GM23338 (cell line): ENCODE results near the gene VSIG10L2. TPM values are rescaled to one million over a fixed set of nuclear protein-coding genes. Genes with fewer than 3 reads are reported as not detected.

Experiments used
- ATAC-seq: fragments of 200-7000 bp; cut with Tn5 transposase; 3 replicates; pipeline ENCODE4 v1.9.1; 2020
- DNase-seq: peaks from one replicate; pipeline ENCODE4 v3.0.0-alpha.2; 2015; ENCODE audit warnings: low spot score
- H2AFZ ChIP-seq: fragments of 200-600 bp; sonication (generic); 2 replicates; pipeline ENCODE4 v1.8.0; 2016; ENCODE audit warnings: antibody characterized with exemption, mild to moderate bottlenecking, moderate library complexity
- H3F3A ChIP-seq: fragments of 200-600 bp; sonication (generic); replicated peaks from 2 replicates; pipeline ENCODE4 v1.8.0; 2017; ENCODE audit warnings: antibody characterized with exemption, mixed run types, low read depth
- H3K27ac ChIP-seq: fragments of 200-600 bp; sonication (generic); 2 replicates; pipeline ENCODE4 v1.6.1; 2016; ENCODE audit warnings: low read depth
- H3K27me3 ChIP-seq: fragments of 200-600 bp; sonication (generic); 2 replicates; pipeline ENCODE4 v1.8.0; 2016; ENCODE audit warnings: mild to moderate bottlenecking, mixed run types, moderate library complexity; ENCODE audit not compliant: insufficient read depth
- H3K36me3 ChIP-seq: fragments of 200-600 bp; sonication (generic); 2 replicates; pipeline ENCODE4 v1.8.0; 2016; ENCODE audit warnings: mild to moderate bottlenecking; ENCODE audit not compliant: insufficient read depth
- H3K4me1 ChIP-seq: fragments of 200-600 bp; sonication (generic); 2 replicates; pipeline ENCODE4 v1.8.0; 2016; ENCODE audit warnings: mild to moderate bottlenecking, moderate library complexity; ENCODE audit not compliant: insufficient read depth
- H3K4me2 ChIP-seq: fragments of 200-600 bp; sonication (generic); 2 replicates; pipeline ENCODE4 v1.7.1; 2017; ENCODE audit warnings: mixed run types
- H3K4me3 ChIP-seq: fragments of 200-600 bp; sonication (generic); 2 replicates; pipeline ENCODE4 v1.6.1; 2016; ENCODE audit warnings: mixed run types
- H3K79me2 ChIP-seq: fragments of 200-600 bp; sonication (generic); replicated peaks from 2 replicates; pipeline ENCODE4 v1.8.0; 2017; ENCODE audit warnings: mild to moderate bottlenecking; ENCODE audit not compliant: insufficient read depth
- H3K9me2 ChIP-seq: fragments of 200-600 bp; sonication (generic); 2 replicates; pipeline ENCODE4 v1.8.0; 2017; ENCODE audit not compliant: insufficient read depth
- H4K20me1 ChIP-seq: fragments of 200-600 bp; sonication (generic); replicated peaks from 2 replicates; pipeline ENCODE4 v1.8.0; 2017; ENCODE audit warnings: mild to moderate bottlenecking; ENCODE audit not compliant: insufficient read depth
- H3K27ac Mint-ChIP-seq: 2 replicates; pipeline ENCODE4 v1.8.0; 2020; ENCODE audit warnings: inconsistent platforms, mild to moderate bottlenecking, moderate library complexity, mixed read lengths
- H3K27me3 Mint-ChIP-seq: 3 replicates; pipeline ENCODE4 v1.8.0; 2022; ENCODE audit warnings: low read depth, mild to moderate bottlenecking, moderate library complexity, mixed read lengths, inconsistent platforms; ENCODE audit not compliant: insufficient read depth, poor library complexity
- H3K36me3 Mint-ChIP-seq: 3 replicates; pipeline ENCODE4 v1.8.0; 2021; ENCODE audit warnings: low read depth, mild to moderate bottlenecking, inconsistent platforms, moderate library complexity, mixed read lengths
- H3K4me1 Mint-ChIP-seq: 3 replicates; pipeline ENCODE4 v1.8.0; 2020; ENCODE audit warnings: mild to moderate bottlenecking, inconsistent platforms, mixed read lengths
- H3K4me3 Mint-ChIP-seq: 3 replicates; pipeline ENCODE4 v1.8.0; 2021; ENCODE audit warnings: moderate library complexity, mild to moderate bottlenecking, inconsistent platforms, mixed read lengths
- H3K9me3 Mint-ChIP-seq: 3 replicates; pipeline ENCODE4 v1.8.0; 2020; ENCODE audit warnings: moderate library complexity, mild to moderate bottlenecking, inconsistent platforms, mixed read lengths
- CREB1 ChIP-seq: fragments of 250-450 bp; sonication (Bioruptor Pico); IDR thresholded peaks from 2 replicates; pipeline ENCODE4 v1.5.0; 2020; ENCODE audit warnings: low read depth, mild to moderate bottlenecking, moderate library complexity
- EZH2 ChIP-seq: fragments of 200-600 bp; sonication (generic); IDR thresholded peaks from one replicate; pipeline ENCODE4 v1.8.0; 2017; ENCODE audit warnings: antibody characterized with exemption, mild to moderate bottlenecking, low read depth; ENCODE audit not compliant: unreplicated experiment
- EZH2phosphoT487 ChIP-seq: fragments of 200-600 bp; sonication (generic); IDR thresholded peaks from one replicate; pipeline ENCODE4 v1.8.1; 2018; ENCODE audit warnings: antibody characterized with exemption; ENCODE audit not compliant: unreplicated experiment
- JUNB ChIP-seq: IDR thresholded peaks from one replicate; pipeline ENCODE4 v1.6.1; 2016; ENCODE audit warnings: antibody characterized with exemption; ENCODE audit not compliant: unreplicated experiment
- NANOG ChIP-seq: IDR thresholded peaks from 2 replicates; pipeline ENCODE4 v1.6.1; 2016; ENCODE audit warnings: antibody characterized with exemption, borderline replicate concordance
- POLR2AphosphoS5 ChIP-seq: IDR thresholded peaks from 2 replicates; pipeline ENCODE4 v1.6.1; 2016; ENCODE audit warnings: antibody characterized with exemption, low read depth
- STAT1 ChIP-seq: IDR thresholded peaks from one replicate; pipeline ENCODE4 v1.6.1; 2016; ENCODE audit warnings: antibody characterized with exemption; ENCODE audit not compliant: unreplicated experiment
- ZNF114 ChIP-seq: fragments of 250-450 bp; sonication (Bioruptor Pico); IDR thresholded peaks from 2 replicates; pipeline ENCODE4 v1.5.0; 2020; ENCODE audit warnings: mild to moderate bottlenecking, moderate library complexity
- ZNF331 ChIP-seq: fragments of 250-450 bp; sonication (Bioruptor Pico); IDR thresholded peaks from 2 replicates; pipeline ENCODE4 v1.5.0; 2020; ENCODE audit warnings: low read depth, mild to moderate bottlenecking, moderate library complexity
- polyA plus RNA-seq: library from polyadenylated mRNA; unstranded; fragments of >200 nt; fragmentation: Nextera tagmentation; extraction: Ambion mirVana; gene quantifications from 2 replicates; pipeline ENCODE4 v1.2.1, GENCODE V29; 2016
- total RNA-seq: library from RNA; depleted of rRNA; stranded (reverse); fragments of >200 nt; shearing (Covaris generic); gene quantifications from 2 replicates; pipeline ENCODE4 v1.2.3, GENCODE V29; 2014
- TF ChIP-seq, protein P1 (sequence below): IDR thresholded peaks from 2 replicates; pipeline ENCODE4 v1.6.1; 2016; ENCODE audit warnings: antibody characterized with exemption
- TF ChIP-seq, protein P2 (sequence below), 2 experiments: fragments of 200-600 bp in 1 of 2; sonication (generic) in 1 of 2; conservative IDR thresholded peaks; 2 replicates each; pipeline versions ENCODE4 v1.5.1 to v1.6.1; 2016 to 2017; ENCODE audit warnings: antibody characterized with exemption in 2 of 2, low read depth in 2 of 2, mild to moderate bottlenecking in 2 of 2, moderate library complexity in 1 of 2
- TF ChIP-seq, protein P3 (sequence below): fragments of 250-450 bp; sonication (Bioruptor Pico); IDR thresholded peaks from 2 replicates; pipeline ENCODE4 v1.5.0; 2020; ENCODE audit warnings: mild to moderate bottlenecking, moderate library complexity
- TF ChIP-seq, protein P4 (sequence below): IDR thresholded peaks from one replicate; pipeline ENCODE4 v1.6.1; 2018; ENCODE audit warnings: antibody characterized with exemption; ENCODE audit not compliant: unreplicated experiment

Gene VSIG10L2
- total and polyA plus RNA-seq, 2 experiments from 2014 or later = 0.63 TPM; not detected in 1

DNA sequence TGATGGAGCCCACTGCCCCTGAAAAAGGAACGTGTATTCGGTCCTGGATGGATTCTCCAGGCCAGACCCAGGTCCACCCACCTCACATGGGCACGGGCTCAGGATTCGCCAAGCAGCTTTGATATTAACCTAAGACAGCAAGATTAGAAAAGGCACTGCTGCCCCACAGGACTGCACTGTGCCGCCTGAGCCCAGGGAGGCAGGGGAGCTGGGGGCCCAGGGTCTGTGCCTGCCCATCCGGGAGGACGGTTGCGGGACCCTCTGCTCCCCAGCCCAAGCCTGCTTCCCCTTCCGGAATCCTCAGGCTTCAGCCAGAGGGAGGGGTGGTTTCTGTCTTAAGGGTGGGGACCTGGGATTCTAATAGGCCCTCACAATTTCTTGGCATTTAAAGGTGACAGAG, 13.5 kb upstream of the VSIG10L2 start:
- Histone ChIP-seq H2AFZ (peak overlapping the region; percentile 83), H3K9me2 (no peaks in the 10 kb centered on the region), H3K4me2 (peak overlapping the region; percentile 68), H3K27me3 (no peaks in the 10 kb centered on the region), H3K36me3 (no peaks in the 10 kb centered on the region), H3K4me3 (no peak overlapping the region), H3K4me1 (peaks cover 10% of the 10 kb centered on the region), H3K79me2 (no peaks in the 10 kb centered on the region), H3F3A (no peaks in the 10 kb centered on the region), H4K20me1 (no peaks in the 10 kb centered on the region), H3K27ac (no peak overlapping the region)
- H3K36me3 Mint-ChIP-seq = no peaks in the 10 kb centered on the region
- DNase-seq (no peak), ATAC-seq (peak; percentile 28)
- no peaks in the 10 kb centered on the region for H3K9me3 Mint-ChIP-seq
- peaks cover 3% of the 10 kb centered on the region for H3K27me3 Mint-ChIP-seq
- H3K4me3 Mint-ChIP-seq = no peak overlapping the region
- H3K27ac Mint-ChIP-seq = no peak overlapping the region
- TF ChIP-seq ZNF114 (CRISPR knock-in tag) (no peak), POLR2AphosphoS5 (no peak), CREB1 (no peak), ZNF331 (CRISPR knock-in tag) (no peak), EZH2 (no peak), EZH2phosphoT487 (no peak), JUNB (no peak), NANOG (no peak), STAT1 (no peak)
- TF ChIP-seq, protein P1, sequence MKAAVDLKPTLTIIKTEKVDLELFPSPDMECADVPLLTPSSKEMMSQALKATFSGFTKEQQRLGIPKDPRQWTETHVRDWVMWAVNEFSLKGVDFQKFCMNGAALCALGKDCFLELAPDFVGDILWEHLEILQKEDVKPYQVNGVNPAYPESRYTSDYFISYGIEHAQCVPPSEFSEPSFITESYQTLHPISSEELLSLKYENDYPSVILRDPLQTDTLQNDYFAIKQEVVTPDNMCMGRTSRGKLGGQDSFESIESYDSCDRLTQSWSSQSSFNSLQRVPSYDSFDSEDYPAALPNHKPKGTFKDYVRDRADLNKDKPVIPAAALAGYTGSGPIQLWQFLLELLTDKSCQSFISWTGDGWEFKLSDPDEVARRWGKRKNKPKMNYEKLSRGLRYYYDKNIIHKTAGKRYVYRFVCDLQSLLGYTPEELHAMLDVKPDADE = no peak
- TF ChIP-seq, protein P2, sequence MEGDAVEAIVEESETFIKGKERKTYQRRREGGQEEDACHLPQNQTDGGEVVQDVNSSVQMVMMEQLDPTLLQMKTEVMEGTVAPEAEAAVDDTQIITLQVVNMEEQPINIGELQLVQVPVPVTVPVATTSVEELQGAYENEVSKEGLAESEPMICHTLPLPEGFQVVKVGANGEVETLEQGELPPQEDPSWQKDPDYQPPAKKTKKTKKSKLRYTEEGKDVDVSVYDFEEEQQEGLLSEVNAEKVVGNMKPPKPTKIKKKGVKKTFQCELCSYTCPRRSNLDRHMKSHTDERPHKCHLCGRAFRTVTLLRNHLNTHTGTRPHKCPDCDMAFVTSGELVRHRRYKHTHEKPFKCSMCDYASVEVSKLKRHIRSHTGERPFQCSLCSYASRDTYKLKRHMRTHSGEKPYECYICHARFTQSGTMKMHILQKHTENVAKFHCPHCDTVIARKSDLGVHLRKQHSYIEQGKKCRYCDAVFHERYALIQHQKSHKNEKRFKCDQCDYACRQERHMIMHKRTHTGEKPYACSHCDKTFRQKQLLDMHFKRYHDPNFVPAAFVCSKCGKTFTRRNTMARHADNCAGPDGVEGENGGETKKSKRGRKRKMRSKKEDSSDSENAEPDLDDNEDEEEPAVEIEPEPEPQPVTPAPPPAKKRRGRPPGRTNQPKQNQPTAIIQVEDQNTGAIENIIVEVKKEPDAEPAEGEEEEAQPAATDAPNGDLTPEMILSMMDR (conservative IDR thresholded peaks at IDR 0.05; ENCODE audit: low read depth in 2 of 2) = no peak
- TF ChIP-seq, protein P3, sequence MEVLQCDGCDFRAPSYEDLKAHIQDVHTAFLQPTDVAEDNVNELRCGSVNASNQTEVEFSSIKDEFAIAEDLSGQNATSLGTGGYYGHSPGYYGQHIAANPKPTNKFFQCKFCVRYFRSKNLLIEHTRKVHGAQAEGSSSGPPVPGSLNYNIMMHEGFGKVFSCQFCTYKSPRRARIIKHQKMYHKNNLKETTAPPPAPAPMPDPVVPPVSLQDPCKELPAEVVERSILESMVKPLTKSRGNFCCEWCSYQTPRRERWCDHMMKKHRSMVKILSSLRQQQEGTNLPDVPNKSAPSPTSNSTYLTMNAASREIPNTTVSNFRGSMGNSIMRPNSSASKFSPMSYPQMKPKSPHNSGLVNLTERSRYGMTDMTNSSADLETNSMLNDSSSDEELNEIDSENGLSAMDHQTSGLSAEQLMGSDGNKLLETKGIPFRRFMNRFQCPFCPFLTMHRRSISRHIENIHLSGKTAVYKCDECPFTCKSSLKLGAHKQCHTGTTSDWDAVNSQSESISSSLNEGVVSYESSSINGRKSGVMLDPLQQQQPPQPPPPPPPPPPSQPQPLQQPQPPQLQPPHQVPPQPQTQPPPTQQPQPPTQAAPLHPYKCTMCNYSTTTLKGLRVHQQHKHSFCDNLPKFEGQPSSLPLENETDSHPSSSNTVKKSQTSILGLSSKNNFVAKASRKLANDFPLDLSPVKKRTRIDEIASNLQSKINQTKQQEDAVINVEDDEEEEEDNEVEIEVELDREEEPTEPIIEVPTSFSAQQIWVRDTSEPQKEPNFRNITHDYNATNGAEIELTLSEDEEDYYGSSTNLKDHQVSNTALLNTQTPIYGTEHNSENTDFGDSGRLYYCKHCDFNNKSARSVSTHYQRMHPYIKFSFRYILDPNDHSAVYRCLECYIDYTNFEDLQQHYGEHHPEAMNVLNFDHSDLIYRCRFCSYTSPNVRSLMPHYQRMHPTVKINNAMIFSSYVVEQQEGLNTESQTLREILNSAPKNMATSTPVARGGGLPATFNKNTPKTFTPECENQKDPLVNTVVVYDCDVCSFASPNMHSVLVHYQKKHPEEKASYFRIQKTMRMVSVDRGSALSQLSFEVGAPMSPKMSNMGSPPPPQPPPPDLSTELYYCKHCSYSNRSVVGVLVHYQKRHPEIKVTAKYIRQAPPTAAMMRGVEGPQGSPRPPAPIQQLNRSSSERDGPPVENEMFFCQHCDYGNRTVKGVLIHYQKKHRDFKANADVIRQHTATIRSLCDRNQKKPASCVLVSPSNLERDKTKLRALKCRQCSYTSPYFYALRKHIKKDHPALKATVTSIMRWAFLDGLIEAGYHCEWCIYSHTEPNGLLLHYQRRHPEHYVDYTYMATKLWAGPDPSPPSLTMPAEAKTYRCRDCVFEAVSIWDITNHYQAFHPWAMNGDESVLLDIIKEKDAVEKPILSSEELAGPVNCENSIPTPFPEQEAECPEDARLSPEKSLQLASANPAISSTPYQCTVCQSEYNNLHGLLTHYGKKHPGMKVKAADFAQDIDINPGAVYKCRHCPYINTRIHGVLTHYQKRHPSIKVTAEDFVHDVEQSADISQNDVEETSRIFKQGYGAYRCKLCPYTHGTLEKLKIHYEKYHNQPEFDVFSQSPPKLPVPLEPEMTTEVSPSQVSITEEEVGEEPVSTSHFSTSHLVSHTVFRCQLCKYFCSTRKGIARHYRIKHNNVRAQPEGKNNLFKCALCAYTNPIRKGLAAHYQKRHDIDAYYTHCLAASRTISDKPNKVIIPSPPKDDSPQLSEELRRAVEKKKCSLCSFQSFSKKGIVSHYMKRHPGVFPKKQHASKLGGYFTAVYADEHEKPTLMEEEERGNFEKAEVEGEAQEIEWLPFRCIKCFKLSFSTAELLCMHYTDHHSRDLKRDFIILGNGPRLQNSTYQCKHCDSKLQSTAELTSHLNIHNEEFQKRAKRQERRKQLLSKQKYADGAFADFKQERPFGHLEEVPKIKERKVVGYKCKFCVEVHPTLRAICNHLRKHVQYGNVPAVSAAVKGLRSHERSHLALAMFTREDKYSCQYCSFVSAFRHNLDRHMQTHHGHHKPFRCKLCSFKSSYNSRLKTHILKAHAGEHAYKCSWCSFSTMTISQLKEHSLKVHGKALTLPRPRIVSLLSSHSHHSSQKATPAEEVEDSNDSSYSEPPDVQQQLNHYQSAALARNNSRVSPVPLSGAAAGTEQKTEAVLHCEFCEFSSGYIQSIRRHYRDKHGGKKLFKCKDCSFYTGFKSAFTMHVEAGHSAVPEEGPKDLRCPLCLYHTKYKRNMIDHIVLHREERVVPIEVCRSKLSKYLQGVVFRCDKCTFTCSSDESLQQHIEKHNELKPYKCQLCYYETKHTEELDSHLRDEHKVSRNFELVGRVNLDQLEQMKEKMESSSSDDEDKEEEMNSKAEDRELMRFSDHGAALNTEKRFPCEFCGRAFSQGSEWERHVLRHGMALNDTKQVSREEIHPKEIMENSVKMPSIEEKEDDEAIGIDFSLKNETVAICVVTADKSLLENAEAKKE (CRISPR knock-in tag) = no peak
- TF ChIP-seq, protein P4, sequence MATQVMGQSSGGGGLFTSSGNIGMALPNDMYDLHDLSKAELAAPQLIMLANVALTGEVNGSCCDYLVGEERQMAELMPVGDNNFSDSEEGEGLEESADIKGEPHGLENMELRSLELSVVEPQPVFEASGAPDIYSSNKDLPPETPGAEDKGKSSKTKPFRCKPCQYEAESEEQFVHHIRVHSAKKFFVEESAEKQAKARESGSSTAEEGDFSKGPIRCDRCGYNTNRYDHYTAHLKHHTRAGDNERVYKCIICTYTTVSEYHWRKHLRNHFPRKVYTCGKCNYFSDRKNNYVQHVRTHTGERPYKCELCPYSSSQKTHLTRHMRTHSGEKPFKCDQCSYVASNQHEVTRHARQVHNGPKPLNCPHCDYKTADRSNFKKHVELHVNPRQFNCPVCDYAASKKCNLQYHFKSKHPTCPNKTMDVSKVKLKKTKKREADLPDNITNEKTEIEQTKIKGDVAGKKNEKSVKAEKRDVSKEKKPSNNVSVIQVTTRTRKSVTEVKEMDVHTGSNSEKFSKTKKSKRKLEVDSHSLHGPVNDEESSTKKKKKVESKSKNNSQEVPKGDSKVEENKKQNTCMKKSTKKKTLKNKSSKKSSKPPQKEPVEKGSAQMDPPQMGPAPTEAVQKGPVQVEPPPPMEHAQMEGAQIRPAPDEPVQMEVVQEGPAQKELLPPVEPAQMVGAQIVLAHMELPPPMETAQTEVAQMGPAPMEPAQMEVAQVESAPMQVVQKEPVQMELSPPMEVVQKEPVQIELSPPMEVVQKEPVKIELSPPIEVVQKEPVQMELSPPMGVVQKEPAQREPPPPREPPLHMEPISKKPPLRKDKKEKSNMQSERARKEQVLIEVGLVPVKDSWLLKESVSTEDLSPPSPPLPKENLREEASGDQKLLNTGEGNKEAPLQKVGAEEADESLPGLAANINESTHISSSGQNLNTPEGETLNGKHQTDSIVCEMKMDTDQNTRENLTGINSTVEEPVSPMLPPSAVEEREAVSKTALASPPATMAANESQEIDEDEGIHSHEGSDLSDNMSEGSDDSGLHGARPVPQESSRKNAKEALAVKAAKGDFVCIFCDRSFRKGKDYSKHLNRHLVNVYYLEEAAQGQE = no peak
- H3K4me1 Mint-ChIP-seq = peaks cover 33% of the 10 kb centered on the region
